HG03064 (cell line): ENCODE results near the gene ZBTB48.
"Not testable (repeated sequence)": the region's sequence is repeated elsewhere in the genome, so short reads cannot be mapped to it uniquely, and the experiment has no call there.

Source experiments
- ATAC-seq: cut with Tn5 transposase; IDR thresholded peaks from one replicate; pipeline ENCODE4 v1.9.1; 2021; ENCODE audit warnings: low read depth; ENCODE audit not compliant: unreplicated experiment

The ZBTB48 gene

DNA sequence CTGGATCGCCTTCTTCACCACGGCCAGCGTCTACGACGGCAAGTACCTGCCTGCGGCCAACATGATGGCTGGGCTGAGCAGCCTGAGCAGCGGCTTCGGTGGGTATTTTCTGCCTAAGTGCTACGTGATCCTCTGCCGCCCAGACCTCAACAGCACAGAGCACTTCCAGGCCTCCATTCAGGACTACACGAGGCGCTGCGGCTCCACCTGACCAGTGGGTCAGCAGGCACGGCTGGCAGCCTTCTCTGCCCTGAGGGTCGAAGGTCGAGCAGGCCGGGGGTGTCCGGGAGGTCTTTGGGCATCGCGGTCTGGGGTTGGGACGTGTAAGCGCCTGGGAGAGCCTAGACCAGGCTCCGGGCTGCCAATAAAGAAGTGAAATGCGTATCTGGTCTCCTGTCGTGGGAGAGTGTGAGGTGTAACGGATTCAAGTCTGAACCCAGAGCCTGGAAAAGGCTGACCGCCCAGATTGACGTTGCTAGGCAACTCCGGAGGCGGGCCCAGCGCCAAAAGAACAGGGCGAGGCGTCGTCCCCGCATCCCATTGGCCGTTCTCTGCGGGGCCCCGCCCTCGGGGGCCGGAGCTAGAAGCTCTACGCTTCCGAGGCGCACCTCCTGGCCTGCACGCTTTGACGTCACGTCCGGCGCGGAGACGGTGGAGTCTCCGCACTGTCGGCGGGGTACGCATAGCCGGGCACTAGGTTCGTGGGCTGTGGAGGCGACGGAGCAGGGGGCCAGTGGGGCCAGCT, at the start of gene ZBTB48:
TSS of gene ZBTB48 (plus strand) at position 621 of the 745 bp plus-strand sequence. CDS start 616 bp downstream, outside the sequence.
- ATAC-seq, result peak; percentile 92

DNA sequence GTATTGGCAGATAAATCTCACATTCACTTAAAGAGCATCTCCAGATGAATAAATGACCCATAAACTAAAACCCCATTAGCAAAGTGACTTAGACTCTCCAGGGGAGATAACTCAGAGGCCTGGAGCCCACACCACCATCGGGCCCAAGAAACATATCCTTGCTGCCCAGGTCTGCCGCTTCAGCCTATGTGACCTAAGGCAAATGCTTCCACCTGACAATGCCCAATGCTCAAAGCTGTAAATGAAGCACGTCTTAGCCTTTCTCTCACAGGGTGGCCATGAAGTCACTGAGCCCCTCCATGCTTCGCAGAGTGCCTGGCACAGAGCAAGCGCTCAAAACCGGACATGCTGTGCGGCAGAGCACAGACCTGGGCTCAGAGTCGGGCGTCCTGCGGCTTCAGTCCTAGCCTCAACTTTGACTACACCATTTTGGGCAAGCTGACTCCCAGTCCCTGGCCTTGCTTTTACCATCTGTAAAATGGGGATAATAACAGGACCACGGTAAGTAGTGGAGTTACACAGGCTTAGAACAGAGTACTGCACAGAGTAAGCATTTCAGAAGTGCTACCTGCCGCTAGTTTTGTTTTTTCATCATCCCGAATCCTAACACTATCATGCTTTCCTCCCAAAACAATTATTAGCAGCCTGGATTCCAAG, 49.2 kb upstream of the ZBTB48 start:
- ATAC-seq, result no peak

DNA sequence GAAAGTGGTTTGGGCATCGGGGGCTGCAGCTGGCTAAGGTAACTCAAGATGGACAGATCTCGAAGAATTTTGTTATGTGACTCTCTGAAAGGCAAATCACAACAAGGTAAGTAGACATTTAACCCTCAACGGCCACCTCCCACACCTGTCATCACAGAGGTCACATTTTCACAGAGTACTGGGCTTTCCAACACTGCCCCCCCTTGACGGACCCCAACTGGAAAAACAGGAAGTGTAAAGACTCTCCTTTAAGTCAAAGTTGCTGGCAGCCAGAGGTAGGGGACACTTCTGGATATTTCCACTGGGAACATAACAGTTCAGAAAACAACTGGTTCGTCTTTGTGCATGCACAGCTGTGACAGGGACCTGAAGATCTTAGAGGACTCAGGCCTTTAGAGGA, 47.8 kb upstream of the ZBTB48 start:
- ATAC-seq, result no peak

DNA sequence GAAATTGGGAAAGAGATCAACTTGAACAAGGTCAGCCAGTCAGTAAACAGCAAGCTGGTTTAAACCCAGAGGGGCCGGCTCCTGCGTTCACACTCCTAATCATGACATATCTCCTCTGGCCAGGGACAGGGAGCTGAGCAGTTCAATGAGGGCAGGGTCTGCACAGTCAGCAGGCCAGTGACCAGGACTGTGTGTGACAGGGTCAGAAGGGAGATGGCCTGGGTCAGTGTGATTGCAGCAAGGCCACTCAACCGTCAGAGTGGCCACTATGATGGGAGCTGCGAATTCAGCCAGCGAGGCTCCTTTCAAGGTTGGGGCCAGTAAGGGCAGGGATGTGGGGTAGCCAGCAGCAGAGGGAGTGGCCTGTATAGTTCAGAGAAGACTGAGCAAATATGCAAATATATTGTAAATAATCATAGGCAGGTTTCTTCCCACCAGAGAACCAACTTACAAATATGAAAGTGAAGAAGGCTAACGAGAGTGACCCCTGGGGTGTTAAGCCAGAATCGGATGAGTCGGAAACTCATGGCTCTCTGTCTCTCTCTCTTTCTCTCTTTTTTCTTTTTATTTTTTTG, 45.5 kb upstream of the ZBTB48 start:
- ATAC-seq, result no peak

DNA sequence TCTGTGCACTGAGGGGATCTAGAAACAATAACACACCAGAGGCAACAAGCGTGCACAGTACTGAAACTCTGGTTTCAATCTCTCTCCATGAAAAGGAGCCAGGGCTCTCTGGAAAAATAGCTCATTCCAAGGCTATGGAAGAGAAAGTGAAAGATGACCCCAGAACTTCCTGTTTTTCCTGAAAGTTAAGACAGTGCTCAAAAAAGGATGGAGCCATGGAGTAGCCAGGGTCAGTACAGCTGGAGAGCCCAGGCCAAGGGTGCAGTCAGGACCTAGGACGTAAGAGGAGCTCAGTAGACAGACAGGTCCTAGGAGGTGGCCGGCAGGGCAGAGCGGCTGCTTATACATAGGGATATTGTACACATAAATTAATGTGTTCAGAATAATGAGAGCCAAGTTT, 44.6 kb upstream of the ZBTB48 start:
- no peak for ATAC-seq

DNA sequence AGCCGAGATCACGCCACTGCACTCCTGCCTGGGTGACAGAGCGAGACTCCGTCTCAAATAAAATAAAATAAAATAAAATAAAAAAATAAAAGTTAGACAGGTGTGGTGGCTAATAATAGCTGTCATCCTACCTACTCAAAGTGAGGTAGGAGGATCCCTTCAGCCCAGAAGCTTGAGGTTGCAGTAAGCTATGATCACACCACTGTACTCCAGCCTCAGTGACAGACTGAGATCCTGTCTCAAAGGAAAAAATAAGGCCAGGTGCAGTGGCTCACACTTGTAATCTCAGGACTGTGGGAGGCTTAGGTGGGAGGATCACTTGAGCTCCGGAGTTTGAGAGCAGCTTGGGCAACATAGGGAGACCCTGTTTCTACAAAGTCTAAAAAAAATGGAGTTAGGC, 43.5 kb upstream of the ZBTB48 start:
- no peak for ATAC-seq

DNA sequence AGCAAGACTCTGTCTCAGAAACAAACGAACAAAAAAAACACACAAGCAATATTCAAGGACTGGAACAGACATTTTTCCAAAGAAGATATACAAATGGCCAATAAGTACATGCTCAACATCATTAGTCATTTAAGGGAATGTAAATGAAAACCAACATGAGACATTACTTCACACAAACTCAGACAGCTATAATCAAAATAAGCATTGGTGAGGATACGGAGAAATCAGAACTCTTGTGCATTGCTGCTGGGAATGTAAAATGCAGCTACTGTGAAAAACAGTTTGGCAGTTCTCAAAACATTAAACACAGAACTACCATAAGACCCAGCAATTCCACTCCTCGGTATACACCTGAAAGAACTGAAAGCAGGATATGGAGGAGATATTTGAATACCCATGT, 40.8 kb upstream of the ZBTB48 start:
- ATAC-seq, result no peak

DNA sequence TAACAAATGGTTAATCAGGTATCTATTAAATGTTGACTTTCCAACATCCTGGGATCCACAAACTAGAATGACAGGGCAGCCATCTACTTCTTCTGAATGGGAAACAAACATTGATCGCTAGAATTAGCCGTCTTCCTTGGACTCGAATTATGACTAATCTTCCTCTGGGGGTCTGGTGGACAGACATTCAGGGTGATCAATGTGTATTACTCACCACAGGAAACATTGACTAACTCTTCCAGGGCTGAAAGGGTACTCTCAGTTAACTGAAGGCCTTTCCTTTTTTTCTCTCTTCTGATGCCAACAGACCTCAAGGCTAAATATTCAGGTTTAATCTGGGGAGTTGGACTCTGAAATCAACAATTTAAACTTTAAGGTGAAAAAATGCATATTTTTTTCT, 35.0 kb upstream of the ZBTB48 start:
- no peak for ATAC-seq

DNA sequence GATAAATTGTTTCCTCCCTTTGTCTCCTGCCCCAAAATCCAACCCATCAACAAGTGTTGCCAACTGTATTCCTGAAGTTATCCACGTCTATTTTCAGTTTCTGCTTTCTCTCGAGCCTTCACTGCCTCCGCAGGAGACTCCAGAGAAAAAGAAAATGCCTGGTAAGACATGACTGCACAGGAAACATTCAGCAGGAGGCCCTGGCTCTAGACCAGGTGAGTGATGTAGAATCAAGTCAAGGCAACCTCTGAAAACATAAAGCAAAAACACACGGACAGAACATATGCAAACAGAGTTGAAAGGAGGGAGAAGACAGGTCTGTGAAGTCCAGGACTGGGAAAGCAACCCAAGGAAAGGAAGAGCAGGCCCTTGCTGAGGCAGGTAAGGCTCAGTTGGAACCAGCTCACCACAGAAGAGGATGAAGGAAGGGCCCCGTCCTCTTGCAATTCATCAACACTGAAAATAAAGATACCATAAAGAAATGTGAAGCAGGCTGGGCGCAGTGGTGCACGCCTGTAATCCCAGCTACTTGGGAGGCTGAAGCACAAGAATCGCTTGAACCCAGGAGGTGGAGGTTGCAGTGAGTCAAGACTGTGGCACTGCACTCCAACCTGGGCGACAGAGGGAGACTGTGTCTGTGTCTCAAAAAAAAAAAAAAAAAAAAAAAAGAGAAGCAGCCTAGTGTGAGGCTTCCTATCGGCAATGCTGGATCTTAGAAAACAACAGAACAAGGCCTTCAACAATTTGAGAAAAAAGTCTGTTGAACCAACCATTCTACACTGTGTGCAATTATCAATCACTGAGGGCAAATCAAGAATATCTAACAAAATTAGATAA, 34.3 kb upstream of the ZBTB48 start:
- no peak for ATAC-seq

DNA sequence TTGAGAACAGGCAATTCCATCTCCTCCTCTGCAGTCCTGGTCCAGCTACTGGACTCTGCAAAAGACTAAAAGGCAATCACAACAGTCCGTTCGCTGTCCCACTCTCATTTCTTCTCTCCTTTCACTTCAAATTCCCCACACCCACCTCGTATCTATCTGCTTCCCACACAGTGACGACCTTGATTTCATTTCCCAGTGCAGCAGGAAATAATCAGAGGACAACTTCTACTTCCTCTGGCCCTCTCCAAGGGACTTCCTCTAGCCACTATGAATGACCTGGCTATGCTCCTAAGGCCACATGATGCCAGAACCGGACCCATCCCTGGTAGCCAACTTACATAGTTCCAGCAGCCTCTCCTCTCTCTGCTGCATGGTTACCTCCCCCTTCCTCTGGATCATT, 33.5 kb upstream of the ZBTB48 start:
- no peak for ATAC-seq

DNA sequence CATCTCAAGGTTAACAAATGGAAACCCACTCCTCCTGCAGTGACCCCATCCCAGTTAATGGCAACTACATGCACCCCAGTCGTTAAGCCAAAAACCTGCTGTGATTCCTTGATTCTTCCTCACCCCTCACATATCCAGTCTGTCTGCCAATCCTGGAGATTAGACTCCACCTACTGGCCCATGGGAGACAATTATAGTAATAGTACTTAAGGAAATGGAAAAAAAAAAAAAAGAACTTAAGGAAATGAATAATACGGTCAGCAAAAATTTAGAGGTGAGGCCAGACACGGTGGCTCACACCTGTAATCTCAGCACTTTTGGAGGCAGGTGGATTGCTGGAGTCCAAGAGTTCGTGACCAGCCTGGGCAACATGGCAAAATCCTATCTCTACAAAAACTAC, 32.5 kb upstream of the ZBTB48 start:
- no peak for ATAC-seq

DNA sequence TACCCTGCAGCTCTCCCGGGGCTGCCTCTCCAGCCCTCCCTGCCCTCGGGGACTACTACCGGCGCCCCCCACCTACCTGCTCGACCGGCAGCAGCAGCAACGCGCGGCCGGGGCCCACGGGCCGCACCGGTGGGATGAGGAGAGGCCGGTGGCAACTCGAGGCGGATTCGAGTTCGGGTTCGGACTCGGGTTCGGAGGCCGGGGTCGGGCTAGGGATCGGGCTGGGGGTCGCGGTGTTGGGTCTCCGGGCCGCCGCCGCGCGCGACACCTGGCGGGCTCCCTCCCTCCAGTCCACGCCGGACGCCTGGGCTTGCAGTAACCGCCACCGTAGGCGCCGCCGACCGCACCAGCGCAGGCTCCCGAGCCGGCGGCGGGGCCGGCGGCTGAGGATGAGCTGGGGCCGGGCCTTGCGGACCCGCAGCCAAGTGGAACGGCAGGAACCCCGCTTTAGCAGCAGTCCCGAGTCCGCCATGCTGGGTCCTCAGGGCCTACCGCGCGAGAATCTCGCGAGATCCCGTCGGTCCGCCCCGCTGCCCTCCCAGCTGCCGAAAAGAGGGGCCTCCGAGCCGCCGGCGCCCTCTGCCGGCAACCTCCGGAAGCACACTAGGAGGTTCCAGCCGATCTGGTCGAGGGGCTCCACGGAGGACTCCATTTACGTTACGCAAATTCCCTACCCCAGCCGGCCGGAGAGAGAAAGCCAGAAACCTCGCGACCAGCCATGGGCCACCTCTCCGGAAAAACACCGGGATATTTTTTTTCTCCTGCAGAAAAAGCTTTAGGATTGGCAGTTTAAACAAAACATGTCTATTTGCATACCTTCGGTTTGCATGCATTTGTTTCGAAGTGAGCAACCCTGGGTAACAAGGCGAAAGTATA, 25.5 kb upstream of the ZBTB48 start, which contains the start of gene NOL9:
TSS of gene NOL9 (minus strand) at position 483 of the 876 bp plus-strand sequence. CDS start at position 472, 11 bp downstream.
- ATAC-seq, result peak; percentile 75

DNA sequence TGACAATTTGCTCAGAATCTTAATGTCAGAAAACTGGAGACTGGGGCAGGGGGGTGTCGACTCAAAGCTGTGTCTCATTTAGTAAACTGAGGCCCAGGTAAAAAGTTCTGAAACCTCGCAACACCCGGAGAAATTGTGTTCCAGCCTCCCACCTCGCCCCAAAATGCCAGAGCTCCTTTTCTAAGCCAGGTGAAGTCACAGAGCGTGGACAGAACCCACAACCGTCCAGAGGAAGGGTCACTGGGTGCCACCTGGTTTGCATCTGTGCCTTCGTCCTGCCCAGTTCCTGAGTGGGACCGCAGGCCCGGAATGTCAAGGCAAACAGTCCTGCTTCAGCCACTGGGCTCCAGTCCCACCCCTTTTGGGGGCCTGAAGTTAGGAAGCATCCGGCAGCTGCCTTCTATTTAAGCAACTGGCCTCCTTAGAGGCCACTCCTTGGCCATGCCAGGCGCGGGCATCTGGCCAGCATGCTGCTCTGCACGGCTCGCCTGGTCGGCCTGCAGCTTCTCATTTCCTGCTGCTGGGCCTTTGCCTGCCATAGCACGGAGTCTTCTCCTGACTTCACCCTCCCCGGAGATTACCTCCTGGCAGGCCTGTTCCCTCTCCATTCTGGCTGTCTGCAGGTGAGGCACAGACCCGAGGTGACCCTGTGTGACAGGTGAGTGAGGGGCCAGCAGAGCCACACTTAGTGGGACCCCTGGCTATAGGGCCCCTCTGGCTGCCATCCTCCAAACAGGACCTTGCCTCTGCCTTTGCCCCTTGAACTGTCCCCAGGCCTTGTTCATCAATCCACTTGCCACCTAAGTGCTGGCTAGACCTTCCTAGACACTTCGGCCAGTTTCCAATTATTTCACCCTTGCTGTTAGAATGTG, 24.7 kb upstream of the ZBTB48 start, which contains the start of gene TAS1R1:
TSS of gene TAS1R1 (plus strand) at position 401 of the 872 bp plus-strand sequence. CDS start at position 468, 67 bp downstream.
- no peak for ATAC-seq

DNA sequence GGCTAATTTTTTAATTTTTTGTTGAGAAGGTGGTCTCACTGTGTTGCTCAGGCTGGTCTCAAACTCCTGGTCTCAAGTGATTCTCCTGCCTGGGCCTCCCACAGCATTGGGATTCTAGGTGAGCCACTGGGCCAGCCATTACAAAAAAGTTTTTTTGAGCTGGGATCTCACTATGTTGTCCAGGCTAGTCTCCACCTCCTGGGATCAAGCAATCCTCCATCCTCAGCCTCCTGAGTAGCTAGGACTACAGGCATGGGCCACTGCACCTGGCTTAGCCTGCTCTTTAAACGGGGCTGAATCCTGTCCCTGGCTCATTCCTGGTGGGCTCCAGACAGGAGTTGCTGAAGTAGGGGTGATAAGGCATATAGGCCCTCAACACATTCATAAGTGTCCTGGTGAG, 22.2 kb upstream of the ZBTB48 start:
- ATAC-seq, result no peak

DNA sequence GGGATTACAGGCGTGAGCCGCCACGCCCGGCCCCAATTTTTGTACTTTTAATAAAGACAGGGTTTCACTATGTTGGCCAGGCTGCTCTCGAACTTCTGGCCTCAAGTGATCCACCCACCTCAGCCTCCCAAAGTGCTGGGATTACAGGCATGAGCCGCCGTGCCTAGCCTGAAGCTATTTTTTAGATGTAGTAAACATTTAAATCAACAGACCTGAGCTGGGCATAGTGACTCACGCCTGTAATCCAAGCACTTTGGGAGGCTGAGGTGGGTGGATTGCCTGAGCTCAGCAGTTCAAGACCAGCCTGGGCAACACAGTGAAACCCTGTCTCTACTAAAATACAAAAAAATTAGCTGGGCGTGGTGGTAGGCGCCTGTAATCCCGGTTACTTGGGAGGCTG, 20.6 kb upstream of the ZBTB48 start:
- not testable (repeated sequence) for ATAC-seq

DNA sequence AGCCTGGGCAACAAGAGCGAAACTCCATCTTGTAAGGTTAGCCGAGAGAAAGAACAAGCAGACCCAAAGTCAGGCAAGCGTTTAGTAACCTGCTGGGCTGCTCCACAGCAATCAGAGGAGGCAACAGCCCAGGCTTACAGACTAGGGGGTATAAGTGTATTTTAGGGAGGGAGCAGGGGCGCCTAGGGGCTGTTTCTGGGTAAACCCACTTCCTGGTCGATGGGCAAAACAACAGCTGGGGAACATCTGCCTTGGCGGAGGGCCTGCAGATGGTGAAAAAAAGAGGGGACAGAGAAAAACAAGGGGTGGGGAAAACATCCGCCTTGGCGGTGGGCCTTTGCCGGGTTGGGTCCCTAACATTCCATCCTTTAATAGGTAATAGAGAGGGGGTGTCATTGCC, 19.5 kb upstream of the ZBTB48 start:
- ATAC-seq, result no peak

DNA sequence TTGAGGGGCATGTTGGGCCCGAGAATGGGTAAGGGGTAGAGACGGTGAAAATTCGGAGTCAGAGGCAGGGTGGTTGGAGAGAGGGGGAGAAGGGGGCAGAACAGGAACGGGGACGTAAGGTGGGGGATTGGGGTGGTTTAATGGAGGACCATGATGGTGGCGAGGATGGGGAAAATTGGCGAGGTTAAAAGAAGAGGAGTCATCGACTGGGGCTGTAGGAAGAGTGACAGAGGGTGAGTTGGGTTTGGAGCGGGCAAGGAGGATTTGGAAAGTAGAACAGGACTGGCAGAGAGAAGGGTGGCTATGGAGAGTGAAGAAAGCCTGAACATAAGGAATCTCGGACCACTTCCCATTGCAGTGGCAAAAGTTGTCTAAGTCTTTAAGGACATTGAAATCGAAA, 10.8 kb upstream of the ZBTB48 start:
- ATAC-seq, result no peak

DNA sequence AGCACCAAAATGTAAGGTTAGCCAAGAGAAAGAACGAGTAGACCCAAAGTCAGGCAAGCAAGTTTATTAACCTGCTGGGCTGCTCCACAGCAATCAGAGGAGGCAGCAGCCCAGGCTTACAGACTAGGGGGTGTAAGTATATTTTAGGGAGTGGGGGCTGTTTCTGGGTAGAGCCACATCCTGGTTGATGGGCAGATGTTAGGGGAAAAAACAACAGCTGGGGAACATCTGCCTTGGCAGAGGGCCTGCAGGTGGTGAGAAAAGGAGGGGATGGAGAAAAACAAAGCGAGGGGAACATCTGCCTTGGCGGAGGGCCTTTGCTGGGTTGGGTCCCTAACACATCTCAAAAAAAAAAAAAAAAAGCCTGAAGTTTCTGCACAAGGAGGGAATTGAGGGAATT, 9.7 kb upstream of the ZBTB48 start:
- no peak for ATAC-seq

DNA sequence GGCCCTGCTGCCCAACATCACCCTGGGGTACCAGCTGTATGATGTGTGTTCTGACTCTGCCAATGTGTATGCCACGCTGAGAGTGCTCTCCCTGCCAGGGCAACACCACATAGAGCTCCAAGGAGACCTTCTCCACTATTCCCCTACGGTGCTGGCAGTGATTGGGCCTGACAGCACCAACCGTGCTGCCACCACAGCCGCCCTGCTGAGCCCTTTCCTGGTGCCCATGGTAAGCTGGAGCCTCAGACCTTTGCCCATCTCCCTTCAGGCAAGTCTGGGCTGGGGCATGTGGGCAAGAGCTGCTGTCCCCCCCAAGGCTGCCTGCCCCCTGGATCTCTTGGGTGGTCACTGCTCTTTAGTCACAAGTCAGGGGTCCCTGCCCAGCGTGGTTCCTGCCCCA, 8.8 kb upstream of the ZBTB48 start:
- no peak for ATAC-seq
